Measurements from ENCODE around the gene ZBTB39.
"Not testable (repeated sequence)": the region's sequence is repeated elsewhere in the genome, so short reads cannot be mapped to it uniquely, and the experiment has no call there.

The ZBTB39 gene

DNA sequence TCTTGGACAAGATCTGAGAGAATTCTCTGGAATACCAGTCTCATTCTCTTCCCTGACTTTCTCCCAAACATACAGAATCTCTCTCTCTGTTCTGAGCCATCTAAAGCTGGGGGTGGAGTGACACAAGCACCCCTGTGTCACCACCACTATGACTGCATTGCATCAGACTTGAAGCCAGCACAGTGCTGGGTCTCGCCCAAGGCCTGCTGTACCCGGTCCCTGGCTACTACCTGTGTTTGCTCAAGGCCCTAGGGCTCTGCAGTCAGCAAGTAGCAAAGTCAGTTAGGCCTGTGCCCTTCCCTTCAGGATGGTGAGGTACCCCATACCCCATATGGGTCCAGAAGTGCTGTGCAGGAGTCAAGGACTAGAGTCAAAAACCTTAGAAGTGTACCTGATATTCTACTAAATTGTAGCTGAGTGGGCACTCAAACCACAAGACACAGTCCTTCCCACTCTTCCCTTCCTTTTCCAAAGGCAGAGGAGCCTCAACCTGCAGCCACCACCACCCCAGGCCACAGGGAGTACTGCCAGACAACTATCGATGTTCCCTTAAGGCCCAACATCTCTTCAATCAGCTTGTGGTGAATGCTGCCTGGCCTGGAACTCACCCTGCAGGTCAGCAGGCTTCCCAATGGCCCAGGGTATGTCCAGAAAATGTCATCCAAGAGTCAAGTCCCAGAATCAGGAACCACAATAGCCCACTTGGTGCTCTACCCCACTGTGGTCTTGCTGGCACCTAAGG lies 27.8 kb downstream of the ZBTB39 start:
- DNase-seq, result no peak

DNA sequence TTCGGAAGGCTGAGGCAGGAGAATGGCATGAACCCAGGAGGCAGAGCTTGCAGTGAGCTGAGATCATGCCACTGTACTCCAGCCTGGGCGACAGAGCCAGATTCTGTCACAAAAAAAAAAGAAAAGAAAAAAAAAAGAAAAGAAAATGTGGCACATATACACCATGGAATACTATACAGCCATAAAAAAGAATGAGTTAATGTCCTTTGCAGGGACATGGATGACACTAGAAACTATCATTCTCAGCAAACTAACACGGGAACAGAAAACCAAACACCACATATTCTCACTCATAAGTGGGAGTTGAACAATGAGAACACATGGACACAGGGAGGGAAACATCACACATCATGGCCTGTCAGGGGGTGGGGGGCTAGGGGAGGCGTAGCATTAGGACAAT lies 29.0 kb downstream of the ZBTB39 start:
- not testable (repeated sequence) for DNase-seq

DNA sequence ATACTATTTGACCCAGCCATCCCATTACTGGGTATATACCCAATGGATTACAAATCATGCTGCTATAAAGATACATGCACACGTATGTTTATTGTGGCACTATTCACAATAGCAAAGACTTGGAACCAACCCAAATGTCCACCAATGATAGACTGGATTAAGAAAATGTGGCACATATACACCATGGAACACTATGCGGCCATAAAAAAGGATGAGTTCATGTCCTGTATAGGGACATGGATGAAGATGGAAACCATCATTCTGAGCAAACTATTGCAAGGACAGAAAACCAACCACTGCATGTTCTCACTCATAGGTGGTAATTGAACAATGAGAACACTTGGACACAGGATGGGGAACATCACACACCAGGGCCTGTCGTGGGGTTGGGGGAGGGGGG lies 32.1 kb downstream of the ZBTB39 start:
- DNase-seq, result not testable (repeated sequence)

DNA sequence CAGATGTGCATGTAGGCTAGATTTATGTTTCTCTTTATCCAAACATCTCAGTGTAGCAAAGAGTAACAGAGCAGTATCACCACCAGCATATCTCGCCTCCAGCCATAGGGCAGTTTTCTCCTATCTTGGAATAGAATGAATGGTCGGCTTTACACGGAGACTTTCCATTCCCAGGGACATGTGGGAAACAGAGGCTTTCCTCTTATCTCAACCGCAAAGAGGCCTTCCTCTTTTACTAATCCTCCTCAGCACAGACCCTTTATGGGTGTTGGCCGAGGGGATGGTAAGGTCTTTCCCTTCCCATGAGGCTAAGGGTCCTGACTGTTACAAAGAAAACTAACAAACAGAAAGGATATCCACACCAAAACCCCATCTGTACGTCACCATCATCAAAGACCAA lies 37.4 kb downstream of the ZBTB39 start:
- not testable (repeated sequence) for DNase-seq

DNA sequence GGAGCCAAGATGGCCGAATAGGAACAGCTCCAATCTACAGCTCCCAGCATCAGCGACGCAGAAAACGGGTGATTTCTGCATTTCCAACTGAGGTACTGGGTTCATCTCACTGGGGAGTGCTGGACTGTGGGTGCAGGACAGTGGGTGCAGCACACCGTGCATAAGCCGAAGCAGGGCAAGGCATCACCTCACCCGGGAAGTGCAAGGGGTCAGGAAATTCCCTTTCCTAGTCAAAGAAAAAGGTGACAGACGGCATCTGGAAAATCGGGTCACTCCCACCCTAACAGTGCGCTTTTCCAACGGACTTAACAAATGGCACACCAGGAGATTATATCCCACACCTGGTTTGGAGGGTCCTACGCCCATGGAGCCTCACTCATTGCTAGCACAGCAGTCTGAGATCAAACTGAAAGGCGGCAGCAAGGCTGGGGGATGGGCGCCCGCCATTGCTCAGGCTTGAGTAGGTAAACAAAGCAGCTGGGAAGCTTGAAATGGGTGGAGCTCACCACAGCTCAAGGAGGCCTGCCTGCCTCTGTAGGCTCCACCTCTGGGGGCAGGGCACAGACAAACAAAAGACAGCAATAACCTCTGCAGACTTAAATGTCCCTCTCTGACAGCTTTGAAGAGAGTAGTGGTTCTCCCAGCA lies 40.2 kb downstream of the ZBTB39 start:
- not testable (repeated sequence) for DNase-seq

DNA sequence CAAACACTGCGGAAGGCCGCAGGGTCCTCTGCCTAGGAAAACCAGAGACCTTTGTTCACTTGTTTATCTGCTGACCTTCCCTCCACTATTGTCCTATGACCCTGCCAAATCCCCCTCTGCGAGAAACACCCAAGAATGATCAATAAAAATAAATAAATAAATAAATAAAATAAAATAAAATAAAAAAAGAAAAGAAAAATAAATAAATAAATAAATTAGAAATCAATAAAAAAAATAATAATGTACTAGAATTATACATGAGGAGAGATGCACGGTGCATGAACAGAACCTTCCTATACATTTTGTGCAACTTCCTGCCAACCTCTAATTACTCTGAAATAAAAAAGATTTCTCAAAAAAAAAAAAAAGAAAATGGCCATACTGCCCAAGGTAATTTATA lies 41.2 kb downstream of the ZBTB39 start:
- DNase-seq, result not testable (repeated sequence)

DNA sequence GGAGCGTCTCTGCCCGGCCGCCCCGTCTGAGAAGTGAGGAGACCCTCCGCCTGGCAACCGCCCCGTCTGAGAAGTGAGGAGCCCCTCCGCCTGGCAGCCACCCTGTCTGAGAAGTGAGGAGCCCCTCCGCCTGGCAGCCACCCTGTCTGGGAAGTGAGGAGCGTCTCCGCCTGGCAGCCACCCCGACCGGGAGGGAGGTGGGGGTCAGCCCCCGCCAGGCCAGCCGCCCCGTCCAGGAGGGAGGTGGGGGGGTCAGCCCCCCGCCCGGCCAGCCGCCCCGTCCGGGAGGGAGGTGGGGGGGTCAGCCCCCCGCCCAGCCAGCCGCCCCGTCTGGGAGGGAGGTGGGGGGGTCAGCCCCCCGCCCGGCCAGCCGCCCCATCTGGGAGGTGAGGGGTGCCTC lies 42.8 kb downstream of the ZBTB39 start:
- not testable (repeated sequence) for DNase-seq

DNA sequence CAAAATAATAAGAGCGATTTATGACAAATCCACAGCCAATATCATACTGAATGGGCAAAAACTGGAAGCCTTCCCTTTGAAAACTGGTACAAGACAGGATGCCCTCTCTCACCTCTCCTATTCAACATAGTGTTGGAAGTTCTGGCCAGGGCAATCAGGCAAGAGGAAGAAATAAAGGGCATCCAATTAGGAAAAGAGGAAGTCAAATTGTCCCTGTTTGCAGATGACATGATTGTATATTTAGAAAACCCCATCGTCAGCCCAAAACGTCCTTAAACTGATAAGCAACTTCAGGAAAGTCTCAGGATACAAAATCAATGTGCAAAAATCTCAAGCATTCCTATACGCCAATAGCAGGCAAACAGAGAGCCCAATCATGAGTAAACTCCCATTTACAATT lies 44.1 kb downstream of the ZBTB39 start:
- not testable (repeated sequence) for DNase-seq

DNA sequence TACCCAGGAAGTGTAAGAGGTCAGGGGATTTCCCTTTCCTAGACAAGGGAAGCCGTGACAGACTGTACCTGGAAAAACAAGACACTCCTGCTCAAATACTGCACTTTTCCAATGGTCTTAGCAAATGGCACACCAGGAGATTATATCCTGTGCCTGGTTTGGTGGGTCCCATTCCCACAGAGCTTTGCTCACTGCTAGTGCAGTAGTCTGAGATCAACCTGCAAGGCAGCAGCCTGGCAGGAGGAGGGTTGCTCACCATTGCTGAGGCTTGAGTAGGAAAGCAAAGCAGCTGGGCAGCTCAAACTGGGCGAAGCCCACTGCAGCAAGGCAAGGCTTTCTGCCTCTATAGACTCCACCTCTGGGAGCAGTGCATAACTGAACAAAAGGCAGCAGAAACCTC lies 47.9 kb downstream of the ZBTB39 start:
- no peak for DNase-seq

DNA sequence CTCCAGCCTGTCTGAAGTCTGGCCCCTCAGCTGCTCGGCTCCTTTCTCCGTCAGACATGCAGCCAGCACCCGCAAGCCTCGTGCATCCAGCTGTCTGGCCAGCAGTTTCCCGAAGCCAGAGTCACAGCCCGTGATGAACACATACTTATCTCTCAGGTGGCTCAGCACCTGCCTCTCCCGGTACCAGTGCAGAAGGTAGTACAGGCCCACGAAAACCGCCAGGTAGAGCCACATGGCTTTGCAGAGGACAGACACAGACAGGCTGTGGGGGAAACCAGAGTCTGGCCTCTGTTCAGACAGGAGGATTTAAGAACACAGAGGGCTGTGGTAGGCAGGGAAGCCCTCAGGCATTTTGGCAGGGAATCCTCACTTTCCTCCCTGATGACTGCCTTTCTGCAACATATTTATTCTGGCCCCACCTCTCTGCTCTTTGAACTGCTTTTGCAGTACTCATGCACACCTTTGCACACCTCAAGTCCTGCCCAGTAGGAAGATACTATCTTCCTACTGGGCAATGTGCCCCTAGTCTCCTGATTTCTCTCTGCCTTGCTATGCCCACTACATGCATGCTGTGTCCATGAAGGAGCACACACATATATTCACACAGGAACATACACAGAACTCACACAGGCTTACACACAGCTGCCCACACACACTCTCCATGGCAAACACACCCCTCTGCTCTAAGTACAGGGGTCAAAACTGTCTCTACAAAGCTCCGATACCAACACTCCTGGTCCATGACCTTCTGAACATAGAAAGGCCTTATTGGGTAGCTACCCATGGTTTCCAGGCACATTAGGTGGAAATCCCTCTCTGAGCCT lies 48.9 kb downstream of the ZBTB39 start, which contains the start of gene RDH16:
Gene RDH16, minus strand, starts transcription at position 380 of the 824 bp plus-strand sequence. Its CDS starts 146 bp downstream, at position 234.
- no peak for DNase-seq

DNA sequence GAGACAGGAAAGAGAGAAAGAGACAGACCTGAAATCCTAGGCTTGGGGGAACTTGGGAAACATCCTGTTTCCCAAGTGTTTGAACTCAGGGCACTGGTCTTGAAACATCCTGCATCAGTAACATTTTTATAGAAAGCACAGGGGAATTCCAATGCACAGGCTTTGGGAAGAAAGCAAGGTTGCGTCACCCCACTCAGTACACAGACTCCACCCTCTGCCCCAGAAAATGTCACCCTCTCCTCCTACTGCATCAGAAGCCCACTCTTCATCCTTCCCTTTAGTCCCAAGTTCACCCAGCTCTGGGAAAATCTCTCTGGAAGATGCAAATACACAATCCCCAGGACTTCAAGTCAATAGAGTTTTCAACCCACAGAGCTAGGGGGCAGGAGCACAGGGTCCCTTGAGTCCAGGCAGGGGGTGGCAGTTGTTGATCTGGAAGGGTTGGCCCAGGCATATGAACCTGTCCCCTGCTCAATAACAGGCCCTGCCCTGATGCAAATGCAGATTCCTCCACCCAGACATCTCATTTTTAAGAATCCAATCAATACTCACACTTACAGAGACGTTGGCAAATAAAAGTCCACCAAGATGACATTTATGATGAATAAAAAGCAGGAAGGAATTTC lies 50.6 kb downstream of the ZBTB39 start:
- no peak for DNase-seq

DNA sequence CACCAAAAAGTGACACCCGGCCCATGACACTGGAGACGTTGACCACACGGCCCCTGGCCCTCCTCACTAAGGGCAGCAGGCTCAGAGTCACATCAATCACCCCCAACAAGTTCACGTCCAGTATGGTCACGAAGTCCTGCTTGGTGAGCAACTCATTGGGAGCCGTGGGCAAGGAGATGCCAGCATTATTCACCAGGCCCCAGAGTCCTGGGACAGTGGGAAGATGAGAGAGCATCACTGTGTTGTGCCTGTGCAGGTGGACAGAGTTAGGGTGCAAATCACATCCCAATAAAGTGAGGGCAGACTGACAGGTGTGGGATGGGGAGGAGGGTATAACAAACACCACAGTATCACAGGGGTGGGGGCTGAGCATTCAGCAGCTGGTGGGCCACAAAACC lies 51.4 kb downstream of the ZBTB39 start:
- DNase-seq, result no peak

DNA sequence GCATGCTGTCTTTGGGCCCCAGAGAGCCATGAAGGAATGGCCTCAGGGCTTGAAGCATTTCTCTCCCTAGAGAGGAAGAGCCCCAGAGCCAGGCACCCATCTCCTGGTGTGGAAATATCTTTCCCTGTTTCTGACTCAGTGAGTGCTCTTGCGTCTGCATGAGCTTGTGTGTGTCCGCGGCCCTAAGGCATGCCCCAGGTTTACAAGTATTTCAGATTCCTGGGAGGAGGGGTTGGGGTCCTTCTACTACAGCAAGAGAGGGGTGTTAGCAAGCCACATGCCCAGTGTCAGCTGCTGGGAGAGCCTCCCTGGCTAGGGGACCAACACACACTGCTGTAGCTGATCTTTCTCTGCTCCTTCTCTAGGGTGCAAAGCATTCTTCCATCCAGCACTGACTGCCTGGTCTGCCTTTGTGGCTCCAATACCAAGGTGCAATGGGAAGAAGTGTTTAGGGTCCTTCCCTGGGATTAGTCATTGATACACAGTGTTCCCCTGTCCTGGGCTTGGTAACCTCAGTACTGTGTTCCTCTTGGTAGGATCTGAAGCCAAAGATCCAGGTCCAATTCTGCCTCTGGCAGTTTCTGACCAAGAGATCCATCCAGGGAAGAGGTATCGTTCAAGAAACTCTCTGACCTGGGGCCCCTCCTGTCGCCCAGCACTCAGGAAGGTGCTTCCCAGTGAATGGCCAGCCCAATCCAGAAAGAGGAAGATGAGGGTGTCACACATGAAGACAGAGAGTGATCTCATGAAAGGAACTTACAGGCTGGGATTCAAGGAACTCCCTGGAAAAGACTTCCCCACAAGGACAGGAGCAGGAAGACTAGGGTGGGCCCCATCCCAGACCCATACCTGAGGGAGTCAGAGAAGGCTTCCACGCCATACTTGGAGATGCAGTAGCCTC lies 52.0 kb downstream of the ZBTB39 start:
- no peak for DNase-seq

DNA sequence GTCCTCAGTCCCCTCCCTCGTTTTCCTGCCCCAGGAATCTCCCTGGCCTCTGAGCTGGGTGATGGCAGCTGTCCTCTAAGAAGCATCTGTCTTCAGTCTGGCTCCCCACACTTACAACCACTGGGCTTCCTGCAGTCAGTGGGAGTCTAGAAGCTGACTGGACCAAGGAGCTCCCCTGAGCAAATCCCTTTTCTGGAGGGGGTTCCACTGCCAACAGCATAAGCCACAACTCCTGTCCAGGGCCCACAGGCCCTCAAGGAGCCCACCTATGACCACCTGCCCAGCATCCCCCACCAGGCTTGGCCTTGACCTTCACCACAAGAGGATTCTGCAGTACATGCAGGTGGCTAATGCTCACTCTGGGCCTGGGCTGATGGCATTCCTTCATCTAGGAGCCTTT lies 53.0 kb downstream of the ZBTB39 start:
- DNase-seq, result no peak

DNA sequence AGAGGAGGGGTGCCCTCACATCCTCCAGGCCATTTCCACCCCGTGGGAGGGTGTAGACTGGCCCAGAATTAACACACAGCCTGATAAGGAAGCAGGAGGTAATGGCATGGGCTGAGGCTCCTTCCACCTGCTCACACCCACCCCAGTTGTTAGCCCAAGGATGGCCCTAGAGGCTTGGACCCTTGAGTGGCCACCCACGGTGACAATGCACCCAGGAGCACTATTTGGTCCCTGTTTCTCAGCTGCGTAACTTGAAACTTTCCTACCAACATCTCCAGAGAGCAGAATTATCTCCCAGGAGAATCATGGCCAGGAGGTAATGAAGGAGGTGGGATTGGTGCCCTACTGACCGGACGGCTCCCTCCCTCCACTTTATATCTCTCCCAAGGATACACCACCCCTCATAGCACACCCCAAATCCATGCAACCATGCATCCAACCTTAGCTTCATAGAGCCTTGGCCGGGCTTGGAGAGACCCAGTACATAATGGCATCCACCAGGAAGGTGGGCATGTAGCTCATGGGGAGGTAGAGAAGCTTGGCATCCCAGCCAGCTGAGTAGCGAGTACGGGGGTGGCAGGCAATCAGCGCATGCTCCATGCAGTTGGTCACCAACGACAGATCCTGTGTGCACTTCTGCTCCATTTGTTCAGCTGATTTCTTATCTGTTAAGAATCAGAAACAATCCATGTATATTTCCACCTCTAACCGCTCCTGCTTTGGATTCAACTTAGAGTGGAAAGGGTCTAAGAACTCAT lies 54.6 kb downstream of the ZBTB39 start:
- no peak for DNase-seq

DNA sequence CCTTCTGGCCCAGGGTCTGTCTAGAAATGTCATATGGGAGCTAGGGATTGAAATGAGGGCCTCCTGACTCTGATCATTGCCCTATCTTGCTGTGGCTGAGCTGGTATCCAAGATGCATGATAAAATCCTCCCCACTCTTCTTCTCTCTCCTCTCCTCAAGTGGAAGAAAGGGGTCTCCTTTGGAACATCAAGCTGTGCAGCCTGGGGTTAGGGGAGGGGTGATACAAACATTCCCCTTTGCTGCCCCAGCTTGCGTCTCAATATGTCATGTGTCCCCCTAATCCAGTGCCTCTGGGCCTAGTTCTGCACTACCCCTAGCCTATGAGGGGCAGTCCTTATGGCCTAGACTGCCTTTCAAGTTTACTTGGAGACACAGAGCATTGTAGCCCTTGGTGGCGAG lies 57.5 kb downstream of the ZBTB39 start:
- DNase-seq, result no peak

Data from stimulated activated CD4-positive, alpha-beta T cell treated with anti-CD3 and anti-CD28 coated beads, Interleukin-15, amount 100 ng/mL, for 24 hours (primary cell).